HepG2 (cell line): ENCODE measurements around the gene INAFM1. TPM values are rescaled to one million over a fixed set of nuclear protein-coding genes. Genes with fewer than 3 reads are reported as not detected.

Source experiments
- SP1 ChIP-seq, 2 experiments: fragments of 450-650 bp in 1 of 2; sonication (generic) in 1 of 2; formaldehyde crosslinking in 1 of 2; IDR thresholded peaks; 2 replicates each; pipeline versions ENCODE4 v1.4.0 to v1.6.1; 2016 to 2020; ENCODE audit warnings: missing genetic modification reagents in 1 of 2
- polyA plus RNA-seq, 8 experiments: library from polyadenylated mRNA; depleted of rRNA in 3 of 8; stranded (reverse) in 7 of 8; unstranded in 1 of 8; fragments of >200 nt; fragmentation: Illumina TruSeq in 4 of 8; extraction: Trizol in 4 of 8; gene quantifications; 2 replicates each; pipeline versions ENCODE4 v1.2.1 to v1.2.3, GENCODE V29; 2011 to 2016; ENCODE audit warnings: low read depth in 4 of 8, missing spikeins in 1 of 8, mixed read lengths in 1 of 8; ENCODE audit not compliant: insufficient read depth in 1 of 8
- total RNA-seq, 5 experiments: library from RNA; depleted of rRNA; stranded (reverse); fragments of >200 nt; fragmentation: Illumina TruSeq; extraction: Trizol; gene quantifications; 2 replicates each; pipeline ENCODE4 v1.2.3, GENCODE V29; 2016; ENCODE audit warnings: low read depth in 1 of 5
- TF ChIP-seq, protein P1 (sequence below): sonication (generic); formaldehyde crosslinking; IDR thresholded peaks from 2 replicates; pipeline ENCODE4 v1.4.0; 2020; ENCODE audit warnings: missing genetic modification reagents, mild to moderate bottlenecking, borderline replicate concordance
- TF ChIP-seq, protein P2 (sequence below): sonication (generic); formaldehyde crosslinking; IDR thresholded peaks from 2 replicates; pipeline ENCODE4 v1.5.1; 2020; ENCODE audit warnings: mild to moderate bottlenecking, missing genetic modification reagents, moderate library complexity

Gene INAFM1
- total and polyA plus RNA-seq, 2 of the 13 experiments (the other 11 are each of a cell fraction or from before 2014, with no cell fraction given): 0.88 to 1.9 TPM

DNA sequence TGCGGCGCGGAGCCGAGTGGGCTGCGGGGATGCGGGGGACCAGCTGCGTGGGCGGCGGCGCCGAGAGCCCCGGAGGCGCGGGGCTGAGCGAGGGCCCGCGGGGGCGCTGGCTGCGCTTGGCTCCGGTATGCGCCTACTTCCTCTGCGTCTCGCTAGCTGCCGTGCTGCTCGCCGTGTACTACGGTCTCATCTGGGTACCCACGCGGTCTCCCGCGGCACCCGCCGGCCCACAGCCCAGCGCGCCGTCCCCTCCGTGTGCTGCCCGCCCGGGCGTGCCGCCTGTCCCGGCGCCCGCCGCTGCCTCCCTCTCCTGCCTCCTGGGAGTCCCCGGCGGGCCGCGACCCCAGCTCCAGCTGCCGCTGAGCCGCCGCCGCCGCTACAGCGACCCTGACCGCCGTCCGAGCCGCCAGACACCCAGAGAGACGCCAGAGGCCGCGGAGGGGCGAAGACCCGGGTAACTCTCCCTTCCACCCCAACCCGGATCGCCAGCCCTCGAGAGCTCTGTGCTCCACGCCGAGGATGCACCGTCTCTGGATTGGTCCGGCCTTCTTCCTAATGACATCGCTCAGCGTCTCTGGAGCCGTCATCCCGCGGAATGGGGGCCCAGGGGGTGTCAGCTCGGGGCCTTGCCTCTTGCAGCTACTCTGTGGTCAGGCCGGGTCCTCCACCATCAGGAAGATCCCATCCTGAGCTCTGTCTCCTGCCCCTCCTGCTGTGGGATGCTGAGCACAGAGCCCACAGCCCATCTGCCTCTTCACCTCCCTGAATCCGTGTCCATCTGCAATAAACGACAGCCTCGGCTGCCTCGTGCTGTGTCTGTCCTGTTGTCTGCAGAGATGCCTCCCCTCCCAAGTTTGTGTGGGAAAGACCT, 441 bp downstream of the INAFM1 start (continued):
- TF ChIP-seq, protein P1, sequence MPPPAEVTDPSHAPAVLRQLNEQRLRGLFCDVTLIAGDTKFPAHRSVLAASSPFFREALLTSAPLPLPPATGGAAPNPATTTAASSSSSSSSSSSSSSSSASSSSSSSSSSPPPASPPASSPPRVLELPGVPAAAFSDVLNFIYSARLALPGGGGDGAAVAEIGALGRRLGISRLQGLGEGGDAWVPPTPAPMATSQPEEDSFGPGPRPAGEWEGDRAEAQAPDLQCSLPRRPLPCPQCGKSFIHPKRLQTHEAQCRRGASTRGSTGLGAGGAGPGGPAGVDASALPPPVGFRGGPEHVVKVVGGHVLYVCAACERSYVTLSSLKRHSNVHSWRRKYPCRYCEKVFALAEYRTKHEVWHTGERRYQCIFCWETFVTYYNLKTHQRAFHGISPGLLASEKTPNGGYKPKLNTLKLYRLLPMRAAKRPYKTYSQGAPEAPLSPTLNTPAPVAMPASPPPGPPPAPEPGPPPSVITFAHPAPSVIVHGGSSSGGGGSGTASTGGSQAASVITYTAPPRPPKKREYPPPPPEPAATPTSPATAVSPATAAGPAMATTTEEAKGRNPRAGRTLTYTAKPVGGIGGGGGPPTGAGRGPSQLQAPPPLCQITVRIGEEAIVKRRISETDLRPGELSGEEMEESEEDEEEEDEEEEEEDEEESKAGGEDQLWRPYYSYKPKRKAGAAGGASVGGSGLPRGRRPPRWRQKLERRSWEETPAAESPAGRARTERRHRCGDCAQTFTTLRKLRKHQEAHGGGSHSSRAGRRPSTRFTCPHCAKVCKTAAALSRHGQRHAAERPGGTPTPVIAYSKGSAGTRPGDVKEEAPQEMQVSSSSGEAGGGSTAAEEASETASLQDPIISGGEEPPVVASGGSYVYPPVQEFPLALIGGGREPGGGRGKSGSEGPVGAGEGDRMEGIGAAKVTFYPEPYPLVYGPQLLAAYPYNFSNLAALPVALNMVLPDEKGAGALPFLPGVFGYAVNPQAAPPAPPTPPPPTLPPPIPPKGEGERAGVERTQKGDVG (CRISPR knock-in tag): 0 out of 2 replicates have a peak, but pooled peaks have one; percentile 27
- TF ChIP-seq, protein P2, sequence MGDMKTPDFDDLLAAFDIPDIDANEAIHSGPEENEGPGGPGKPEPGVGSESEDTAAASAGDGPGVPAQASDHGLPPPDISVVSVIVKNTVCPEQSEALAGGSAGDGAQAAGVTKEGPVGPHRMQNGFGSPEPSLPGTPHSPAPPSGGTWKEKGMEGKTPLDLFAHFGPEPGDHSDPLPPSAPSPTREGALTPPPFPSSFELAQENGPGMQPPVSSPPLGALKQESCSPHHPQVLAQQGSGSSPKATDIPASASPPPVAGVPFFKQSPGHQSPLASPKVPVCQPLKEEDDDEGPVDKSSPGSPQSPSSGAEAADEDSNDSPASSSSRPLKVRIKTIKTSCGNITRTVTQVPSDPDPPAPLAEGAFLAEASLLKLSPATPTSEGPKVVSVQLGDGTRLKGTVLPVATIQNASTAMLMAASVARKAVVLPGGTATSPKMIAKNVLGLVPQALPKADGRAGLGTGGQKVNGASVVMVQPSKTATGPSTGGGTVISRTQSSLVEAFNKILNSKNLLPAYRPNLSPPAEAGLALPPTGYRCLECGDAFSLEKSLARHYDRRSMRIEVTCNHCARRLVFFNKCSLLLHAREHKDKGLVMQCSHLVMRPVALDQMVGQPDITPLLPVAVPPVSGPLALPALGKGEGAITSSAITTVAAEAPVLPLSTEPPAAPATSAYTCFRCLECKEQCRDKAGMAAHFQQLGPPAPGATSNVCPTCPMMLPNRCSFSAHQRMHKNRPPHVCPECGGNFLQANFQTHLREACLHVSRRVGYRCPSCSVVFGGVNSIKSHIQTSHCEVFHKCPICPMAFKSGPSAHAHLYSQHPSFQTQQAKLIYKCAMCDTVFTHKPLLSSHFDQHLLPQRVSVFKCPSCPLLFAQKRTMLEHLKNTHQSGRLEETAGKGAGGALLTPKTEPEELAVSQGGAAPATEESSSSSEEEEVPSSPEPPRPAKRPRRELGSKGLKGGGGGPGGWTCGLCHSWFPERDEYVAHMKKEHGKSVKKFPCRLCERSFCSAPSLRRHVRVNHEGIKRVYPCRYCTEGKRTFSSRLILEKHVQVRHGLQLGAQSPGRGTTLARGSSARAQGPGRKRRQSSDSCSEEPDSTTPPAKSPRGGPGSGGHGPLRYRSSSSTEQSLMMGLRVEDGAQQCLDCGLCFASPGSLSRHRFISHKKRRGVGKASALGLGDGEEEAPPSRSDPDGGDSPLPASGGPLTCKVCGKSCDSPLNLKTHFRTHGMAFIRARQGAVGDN (CRISPR knock-in tag): peak; percentile 31; the same call in 1 of the 2 replicates
- TF ChIP-seq SP1 (IDR thresholded peaks at IDR 0.05): no peak
- peak; percentile 29; the same call in 1 of the 2 replicates for TF ChIP-seq SP1 (CRISPR knock-in tag; IDR thresholded peaks at IDR 0.05)
